Dermis microvascular lymphatic vessel endothelial cell (primary cell): Measurements from ENCODE around the gene ADGRB2. TPM values are rescaled to one million over a fixed set of nuclear protein-coding genes. Genes with fewer than 3 reads are reported as not detected.

ENCODE experiments used
- DNase-seq, 2 donors: peaks; one replicate each; pipeline versions ENCODE4 v3.0.0 to v3.0.0-alpha.2; 2010; ENCODE audit warnings: low read depth in 2 of 2
- total RNA-seq: library from RNA; depleted of rRNA; stranded (reverse); fragments of >200 nt; gene quantifications from 2 replicates; pipeline ENCODE4 v1.2.1, GENCODE V29; 2014

The ADGRB2 gene
- total RNA-seq, 1 donor from 2014 or later, result 0.26 TPM

- DNase-seq, result no peak
These were observed 19.7 kb upstream of the ADGRB2 start for GRCh38 chr1:31783846-31784245.

GRCh38 chr1:31782421-31783410 lies 18.6 kb upstream of the ADGRB2 start:
- no peak for DNase-seq

- no peak for DNase-seq
These were observed 17.7 kb upstream of the ADGRB2 start for GRCh38 chr1:31781756-31782371.

DNA sequence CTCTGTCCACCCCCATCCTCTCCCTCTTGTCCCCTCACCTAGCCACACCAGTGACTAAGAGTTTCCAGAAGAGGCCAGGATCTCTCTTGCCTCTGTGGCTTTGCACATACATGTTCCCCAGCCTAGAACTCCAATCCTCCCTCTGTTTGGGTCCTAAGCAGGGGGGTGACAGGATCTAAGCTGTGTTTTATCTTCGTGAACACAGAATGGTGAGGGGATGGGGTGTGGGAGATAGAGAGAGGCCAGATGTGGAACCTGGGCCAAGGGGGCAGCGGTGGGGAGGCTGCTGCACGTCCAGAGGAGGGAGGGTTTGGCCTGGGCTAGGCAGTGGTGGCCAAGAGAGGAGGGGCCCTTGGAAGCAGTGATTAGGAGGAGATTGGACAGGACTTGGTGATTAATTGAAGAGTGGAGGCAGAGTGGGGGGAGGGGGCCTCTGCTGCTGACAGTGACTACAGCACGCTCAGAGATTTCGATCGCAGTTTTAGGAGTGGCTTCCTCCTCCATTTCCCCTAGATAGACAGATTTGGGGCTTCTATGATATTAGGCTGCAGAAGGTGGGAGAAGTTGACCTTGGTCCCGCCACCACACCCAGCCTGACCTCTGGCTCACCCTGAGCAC lies 17.1 kb upstream of the ADGRB2 start:
- no peak for DNase-seq

DNA sequence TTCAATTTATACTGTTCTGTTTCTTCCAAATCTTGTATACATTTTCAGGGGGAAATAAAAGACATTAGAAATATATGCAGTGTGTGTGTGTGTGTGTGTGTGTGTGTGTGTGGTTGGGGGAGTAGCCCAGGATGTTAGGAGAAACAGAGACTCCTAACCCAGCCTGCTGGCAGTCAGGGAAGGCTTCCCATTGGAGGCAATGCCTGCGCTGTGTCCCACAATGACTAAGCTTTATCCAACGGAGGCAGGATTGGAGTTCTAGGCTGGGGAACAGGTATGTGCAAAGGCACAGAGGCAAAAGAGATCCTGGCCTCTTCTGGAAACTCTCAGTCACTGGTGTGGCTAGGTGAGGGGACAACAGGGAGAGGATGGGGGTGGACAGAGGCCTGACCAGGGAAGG lies 16.5 kb upstream of the ADGRB2 start:
- no peak for DNase-seq

DNA sequence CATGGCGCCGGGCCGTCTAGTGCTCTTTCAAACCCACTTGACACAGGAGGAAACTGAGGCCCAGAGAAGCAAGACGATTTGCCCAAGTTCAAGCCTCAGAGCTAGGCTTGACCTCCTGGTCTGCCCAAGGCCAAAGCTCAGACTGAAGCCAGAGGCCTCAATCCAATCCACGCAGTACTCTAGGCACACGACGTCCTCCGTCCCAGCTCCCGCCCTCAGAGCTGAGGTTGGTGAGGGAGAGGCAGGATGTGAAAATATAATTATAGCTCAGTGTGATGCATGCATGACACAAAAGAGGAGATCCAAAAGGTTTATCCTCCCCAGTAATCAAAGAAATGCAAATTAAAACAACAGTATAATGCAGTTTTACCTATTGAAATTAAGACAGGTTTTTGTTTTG lies 15.5 kb upstream of the ADGRB2 start:
- no peak for DNase-seq

DNA sequence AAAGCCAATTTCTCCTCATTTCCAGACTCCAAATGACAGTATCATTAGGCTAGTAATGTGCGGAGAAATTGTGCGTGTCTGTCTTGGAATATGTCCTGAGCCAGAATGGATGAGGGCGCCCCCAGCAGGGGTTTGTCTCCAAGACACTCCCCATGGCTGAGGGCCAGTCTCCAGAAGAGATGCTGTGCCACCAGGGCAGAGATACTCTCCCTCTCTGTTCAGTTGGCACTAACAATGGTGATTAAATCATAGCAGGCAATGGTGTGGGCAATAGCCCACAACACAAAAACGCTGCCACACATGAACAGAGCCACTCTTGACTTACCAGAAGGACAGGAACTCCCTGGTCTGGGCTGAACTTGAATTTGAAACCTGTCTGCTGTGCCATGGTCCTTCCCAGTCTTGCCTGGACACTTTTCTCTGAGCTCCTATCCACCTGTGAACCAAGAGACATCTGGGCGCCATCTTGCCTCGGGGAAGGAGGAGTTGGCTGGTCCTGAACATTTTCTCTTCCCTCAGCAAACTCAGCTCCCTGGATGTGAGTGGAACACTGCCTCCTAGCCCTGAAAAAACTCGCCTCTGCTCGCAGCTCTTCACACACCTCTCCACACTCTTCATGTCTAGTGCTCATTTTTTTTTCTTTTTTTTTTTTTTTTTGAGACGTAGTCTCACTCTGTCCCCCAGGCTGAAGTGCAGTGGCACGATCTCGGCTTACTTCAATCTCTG lies 14.8 kb upstream of the ADGRB2 start:
- DNase-seq, result no peak

GRCh38 chr1:31776516-31776915 lies 12.4 kb upstream of the ADGRB2 start:
- no peak for DNase-seq

DNA sequence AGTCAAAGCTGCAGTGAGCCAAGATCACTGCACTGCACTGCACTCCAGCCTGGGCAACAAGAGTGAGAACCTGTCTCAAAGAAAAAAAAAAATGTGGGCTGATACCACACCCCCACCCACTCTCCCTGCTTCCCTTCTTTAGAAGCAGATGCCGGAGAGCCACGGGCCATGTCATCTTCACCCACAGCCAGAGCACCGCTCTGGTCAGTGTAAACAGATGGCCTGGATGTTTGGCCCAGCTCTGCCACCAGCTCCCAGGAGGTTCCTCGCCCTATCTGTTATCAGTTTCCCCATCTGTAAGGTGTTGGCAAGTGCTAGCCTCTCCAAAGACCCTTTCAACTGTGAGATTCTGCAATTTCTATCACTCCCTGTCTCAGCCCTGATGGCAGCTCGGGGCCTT lies 11.9 kb upstream of the ADGRB2 start:
- DNase-seq, result no peak

GRCh38 chr1:31775210-31775999 lies 11.3 kb upstream of the ADGRB2 start:
- no peak for DNase-seq

GRCh38 chr1:31774495-31774894 lies 10.4 kb upstream of the ADGRB2 start:
- no peak for DNase-seq

DNA sequence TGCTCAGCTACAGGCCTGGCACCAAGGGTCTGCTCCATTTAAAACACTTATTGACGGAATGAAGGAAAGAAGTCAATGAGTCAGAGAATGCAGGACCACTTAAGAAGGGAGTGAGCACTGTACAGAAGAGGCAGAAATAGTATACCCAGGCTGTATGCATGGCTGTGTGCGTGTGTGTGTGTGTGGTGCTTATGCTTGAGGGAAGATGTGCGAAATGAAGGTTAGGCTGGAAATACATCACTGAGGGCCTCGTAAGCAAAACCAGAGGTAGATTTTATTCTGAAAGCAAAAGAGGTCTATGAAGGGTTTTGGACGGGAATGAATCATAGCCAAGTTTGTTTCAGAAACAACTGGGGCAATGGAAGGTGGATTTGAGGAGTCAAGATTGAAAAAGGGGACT lies 9.7 kb upstream of the ADGRB2 start:
- DNase-seq, result no peak

GRCh38 chr1:31772669-31773248 lies 8.6 kb upstream of the ADGRB2 start:
- DNase-seq, result no peak

DNA sequence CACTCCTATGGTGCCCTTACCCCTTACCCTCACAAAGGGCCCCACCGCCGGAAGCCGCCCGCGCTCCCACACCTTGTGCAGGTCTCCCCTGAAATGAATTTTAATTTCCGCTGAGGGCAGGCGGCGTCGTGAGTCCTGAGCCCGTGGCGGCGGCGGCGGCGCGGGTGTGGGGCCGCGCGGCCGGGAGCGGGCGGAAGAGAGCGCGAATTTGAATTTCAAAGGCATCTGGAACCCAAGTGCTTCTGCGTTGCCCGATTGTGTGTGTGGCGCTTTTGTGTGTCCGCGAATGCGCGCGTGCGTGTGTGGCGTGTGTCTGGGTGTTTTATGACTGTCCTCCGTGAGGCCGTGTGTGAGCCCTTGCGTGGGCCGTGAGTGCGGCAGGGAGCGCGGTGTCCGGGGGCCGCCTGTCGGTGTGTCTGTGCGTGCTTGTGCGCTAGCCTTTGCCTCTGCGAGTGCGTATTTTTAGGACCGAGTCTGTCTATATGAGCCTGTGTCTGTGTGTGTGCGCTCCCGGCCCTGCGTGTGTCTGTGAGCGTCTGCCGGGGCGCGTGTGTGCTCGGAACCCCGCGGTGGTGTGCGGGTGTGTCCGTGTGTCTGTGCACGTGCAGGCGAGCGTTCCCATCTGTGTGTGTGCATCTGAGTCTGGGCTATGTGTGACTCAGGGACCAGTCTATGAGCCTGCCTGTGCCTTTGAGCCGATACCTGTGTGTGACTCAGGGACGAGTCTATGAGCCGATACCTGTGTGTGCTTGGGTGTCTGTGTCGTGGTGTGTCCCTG lies 7.9 kb upstream of the ADGRB2 start:
- no peak for DNase-seq

DNA sequence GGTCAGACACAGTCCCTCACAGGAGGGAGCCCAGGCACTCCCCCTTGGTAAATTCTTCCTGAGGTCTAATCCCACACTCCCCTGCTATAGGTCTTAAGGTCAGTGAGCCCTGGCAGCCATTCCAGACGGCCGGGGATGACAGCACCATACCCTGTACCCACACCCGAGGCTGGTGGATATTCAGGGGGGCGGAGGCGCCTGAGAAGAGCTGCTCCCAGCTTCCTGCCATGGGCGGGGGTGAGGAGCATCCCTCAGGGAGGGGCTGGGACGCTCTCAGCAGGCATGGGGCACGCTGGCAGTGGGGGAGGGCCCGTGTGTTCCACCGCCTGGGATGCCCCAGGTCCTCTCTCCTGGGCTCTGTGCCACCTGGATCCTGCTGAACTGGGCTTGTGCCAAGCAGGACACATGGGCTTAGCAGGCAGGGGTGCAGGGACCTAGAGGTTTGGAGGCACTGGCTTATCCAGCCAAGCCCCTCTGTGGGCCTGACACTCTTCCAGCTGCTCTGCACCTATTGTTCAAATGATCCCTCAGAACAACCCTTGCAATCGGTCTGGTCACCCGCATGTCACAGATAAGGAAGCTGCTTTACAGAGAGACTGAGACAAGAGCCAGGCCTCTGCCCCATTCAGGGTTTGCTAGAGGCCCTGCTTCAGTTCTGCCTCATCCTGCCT lies 5.7 kb upstream of the ADGRB2 start:
- DNase-seq, result no peak

- DNase-seq, result no peak
These were observed 5.0 kb upstream of the ADGRB2 start for GRCh38 chr1:31768939-31769704.

DNA sequence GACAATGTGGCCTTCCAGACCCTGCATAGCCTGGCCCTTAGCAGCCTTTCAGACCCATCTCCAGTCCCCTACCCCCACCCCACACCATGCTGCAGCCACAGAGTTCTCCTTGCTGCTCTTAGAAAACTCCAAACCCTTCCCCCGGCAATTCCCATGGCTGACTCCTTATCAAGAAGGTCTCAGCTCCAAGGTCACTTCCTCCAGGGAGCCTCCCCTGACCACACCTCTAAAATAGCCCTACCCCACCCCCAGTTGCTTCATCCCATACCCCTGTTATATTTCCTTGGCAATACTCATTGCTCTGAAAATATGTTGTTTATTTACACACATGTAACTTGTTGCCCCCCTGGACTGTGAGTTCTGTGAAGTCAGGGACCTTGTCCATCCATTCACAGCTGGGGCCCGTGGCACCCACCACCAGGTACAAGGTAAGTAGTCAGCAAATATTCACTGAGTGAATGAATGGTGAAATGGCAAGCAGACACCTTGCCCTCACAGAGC lies 4.3 kb upstream of the ADGRB2 start:
- no peak for DNase-seq

GRCh38 chr1:31767225-31767624 lies 3.1 kb upstream of the ADGRB2 start:
- no peak for DNase-seq
